A549 (cell line): ENCODE data around the gene IAPP. TPM values are rescaled to one million over a fixed set of nuclear protein-coding genes. Genes with fewer than 3 reads are reported as not detected.

Source experiments
- ATAC-seq, 2 experiments: fragments of 200-7000 bp in 1 of 2; fragments of >200 bp in 1 of 2; cut with Nextera tagmentation in 1 of 2; cut with Tn5 transposase in 1 of 2; 3 replicates each; pipeline versions ENCODE4 v1.8.0 to v1.9.1; 2018 to 2020; ENCODE audit warnings: mild to moderate bottlenecking in 1 of 2, moderate library complexity in 1 of 2
- CTCF ChIA-PET: fragments of 300-600 bp; sonication (Branson Sonifier 250); formaldehyde crosslinking; extraction: SDS; loops from one replicate; lab custom pipeline; 2021; ENCODE audit warnings: antibody characterized with exemption, inconsistent platforms; lab: Yijun Ruan, JAX
- POLR2A ChIA-PET: fragments of 350-600 bp; formaldehyde crosslinking; extraction: SDS; loops from one replicate; lab custom pipeline; 2021; ENCODE audit warnings: antibody characterized with exemption, inconsistent platforms; lab: Yijun Ruan, JAX
- DNase-seq, 2 experiments: peaks; one replicate each; pipeline versions ENCODE4 v3.0.0 to v3.0.0-alpha.2; 2011 to 2016; ENCODE audit warnings: low read depth in 1 of 2, low spot score in 1 of 2
- FAIRE-seq: peaks from 2 replicates; lab custom pipeline; 2011; peaks lifted over from hg19 to GRCh38; lab: Jason Lieb, UNC
- H3K27ac ChIP-seq, 2 experiments: fragments of >200 bp; sonication (Bioruptor Twin); formaldehyde crosslinking; 3 replicates each; pipeline ENCODE4 v1.5.1; 2016 to 2017
- H3K4me1 ChIP-seq: fragments of >200 bp; sonication (Bioruptor Twin); formaldehyde crosslinking; 3 replicates; pipeline ENCODE4 v1.6.1; 2016
- H3K4me2 ChIP-seq: fragments of >200 bp; sonication (Bioruptor Twin); formaldehyde crosslinking; 3 replicates; pipeline ENCODE4 v1.6.1; 2016
- H3K4me3 ChIP-seq: fragments of >200 bp; sonication (Bioruptor Twin); formaldehyde crosslinking; 3 replicates; pipeline ENCODE4 v1.5.1; 2016
- H3K9me3 ChIP-seq: fragments of >200 bp; sonication (Bioruptor Twin); formaldehyde crosslinking; 3 replicates; pipeline ENCODE4 v1.6.1; 2016
- CEBPB ChIP-seq, 2 experiments: fragments of >200 bp in 1 of 2; sonication (Bioruptor Twin) in 1 of 2; formaldehyde crosslinking in 1 of 2; IDR thresholded peaks; 2 replicates each; pipeline ENCODE4 v1.6.1; 2012 to 2016
- EHMT2 ChIP-seq: fragments of 200-600 bp; sonication (generic); IDR thresholded peaks from 2 replicates; pipeline ENCODE4 v1.6.1; 2016; ENCODE audit warnings: antibody characterized with exemption, low read depth, mild to moderate bottlenecking, moderate library complexity
- EP300 ChIP-seq, 2 experiments: fragments of >200 bp; sonication (Bioruptor Twin); formaldehyde crosslinking; IDR thresholded peaks; 2 replicates in 1 of 2; 3 replicates in 1 of 2; pipeline ENCODE4 v1.6.1; 2016 to 2017
- FOSB ChIP-seq: fragments of 250-450 bp; sonication (Bioruptor Pico); IDR thresholded peaks from 2 replicates; pipeline ENCODE4 v1.5.0; 2020; ENCODE audit warnings: mild to moderate bottlenecking, moderate library complexity
- FOSL2 ChIP-seq, 2 experiments: fragments of 450-650 bp in 1 of 2; fragments of >200 bp in 1 of 2; sonication (Bioruptor Twin) in 1 of 2; formaldehyde crosslinking; IDR thresholded peaks; 2 replicates each; pipeline versions ENCODE4 v1.5.0 to v1.6.1; 2016 to 2020; ENCODE audit warnings: mild to moderate bottlenecking in 1 of 2, moderate library complexity in 1 of 2
- JUNB ChIP-seq: fragments of >200 bp; sonication (Bioruptor Twin); formaldehyde crosslinking; IDR thresholded peaks from 2 replicates; pipeline ENCODE4 v1.6.1; 2016
- MAFK ChIP-seq: fragments of 450-650 bp; IDR thresholded peaks from 2 replicates; pipeline ENCODE4 v1.6.1; 2014; ENCODE audit not compliant: partially characterized antibody
- PHF8 ChIP-seq: fragments of 200-600 bp; sonication (generic); IDR thresholded peaks from 2 replicates; pipeline ENCODE4 v1.6.1; 2016; ENCODE audit warnings: low read depth, mild to moderate bottlenecking, antibody characterized with exemption, moderate library complexity, borderline replicate concordance
- RNF2 ChIP-seq: fragments of 200-600 bp; sonication (generic); IDR thresholded peaks from 2 replicates; pipeline ENCODE4 v1.6.1; 2016; ENCODE audit warnings: low read depth, mild to moderate bottlenecking, antibody characterized with exemption, moderate library complexity, borderline replicate concordance
- SMC3 ChIP-seq: fragments of >200 bp; sonication (Bioruptor Twin); formaldehyde crosslinking; IDR thresholded peaks from 3 replicates; pipeline ENCODE4 v1.6.1; 2018; ENCODE audit warnings: inconsistent platforms
- ZSCAN20 ChIP-seq: fragments of 250-450 bp; sonication (Bioruptor Pico); IDR thresholded peaks from 2 replicates; pipeline ENCODE4 v1.8.0; 2022; ENCODE audit warnings: mild to moderate bottlenecking, moderate library complexity
- WGBS: methylation state at CpG from one replicate; pipeline ENCODE4 v1.1.6; 2017; ENCODE audit errors: missing lambda C conversion rate; 5-methylcytosine and 5-hydroxymethylcytosine counted together
- polyA plus RNA-seq, 4 experiments: library from polyadenylated mRNA; depleted of rRNA in 3 of 4; stranded (reverse); fragments of >200 nt; fragmentation: RNase III in 1 of 4; extraction: RNeasy Plus Mini Kit Qiagen cat#74134 plus additional on column Dnase treatment in 1 of 4; gene quantifications; 2 replicates in 3 of 4; 3 replicates in 1 of 4; pipeline ENCODE4 v1.2.3, GENCODE V29; 2011 to 2017
- TF ChIP-seq, protein P1 (sequence below): fragments of 200-600 bp; sonication (generic); IDR thresholded peaks from 2 replicates; pipeline ENCODE4 v1.6.1; 2016; ENCODE audit warnings: antibody characterized with exemption, mild to moderate bottlenecking, moderate library complexity
- TF ChIP-seq, protein P2 (sequence below): IDR thresholded peaks from 2 replicates; pipeline ENCODE4 v1.6.1; 2012; ENCODE audit warnings: low read depth, borderline replicate concordance
- TF ChIP-seq, protein P3 (sequence below): fragments of 250-450 bp; sonication (Bioruptor Pico); IDR thresholded peaks from 2 replicates; pipeline ENCODE4 v1.5.0; 2020; ENCODE audit warnings: low read depth, mild to moderate bottlenecking, moderate library complexity
- TF ChIP-seq, protein P4 (sequence below): fragments of 250-450 bp; sonication (Bioruptor Pico); IDR thresholded peaks from 2 replicates; pipeline ENCODE4 v1.5.0; 2021; ENCODE audit warnings: mild to moderate bottlenecking, moderate library complexity, borderline replicate concordance
- TF ChIP-seq, protein P5 (sequence below): IDR thresholded peaks from 2 replicates; pipeline ENCODE4 v1.6.1; 2012
- TF ChIP-seq, protein P6 (sequence below): fragments of >200 bp; sonication (Bioruptor Twin); formaldehyde crosslinking; IDR thresholded peaks from 3 replicates; pipeline ENCODE4 v1.6.1; 2016
- TF ChIP-seq, protein P7 (sequence below): fragments of >200 bp; sonication (Bioruptor Twin); formaldehyde crosslinking; IDR thresholded peaks from 3 replicates; pipeline ENCODE4 v1.5.1; 2016
- TF ChIP-seq, protein P8 (sequence below): fragments of 450-650 bp; IDR thresholded peaks from 2 replicates; pipeline ENCODE4 v1.6.1; 2014; ENCODE audit warnings: antibody characterized with exemption

IAPP gene
- polyA plus RNA-seq, 2 of the 4 experiments (the other 2 are of a cell fraction): 0.09 TPM; not detected in 1

DNA sequence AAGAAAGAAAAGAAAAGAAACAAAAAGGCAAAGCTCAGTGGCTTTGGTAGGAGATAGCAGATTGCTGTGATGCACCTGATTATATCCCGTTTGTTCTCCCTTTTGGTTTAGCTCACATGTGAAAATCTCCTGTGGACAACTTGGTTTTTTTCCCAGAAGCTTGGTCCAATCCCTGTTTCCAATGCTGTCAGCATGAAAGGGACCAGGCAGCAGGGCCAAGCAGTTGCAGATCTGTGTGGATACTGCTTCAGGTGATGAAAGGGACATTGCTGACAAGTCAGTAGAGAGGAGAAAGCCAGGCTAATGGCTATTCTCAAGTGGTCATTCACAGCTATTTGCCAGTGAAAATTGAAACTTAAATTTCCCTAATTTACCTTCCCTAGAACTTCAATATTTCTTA is 19.2 kb upstream of the IAPP start (continued):
- TF ChIP-seq RNF2: no peak

DNA sequence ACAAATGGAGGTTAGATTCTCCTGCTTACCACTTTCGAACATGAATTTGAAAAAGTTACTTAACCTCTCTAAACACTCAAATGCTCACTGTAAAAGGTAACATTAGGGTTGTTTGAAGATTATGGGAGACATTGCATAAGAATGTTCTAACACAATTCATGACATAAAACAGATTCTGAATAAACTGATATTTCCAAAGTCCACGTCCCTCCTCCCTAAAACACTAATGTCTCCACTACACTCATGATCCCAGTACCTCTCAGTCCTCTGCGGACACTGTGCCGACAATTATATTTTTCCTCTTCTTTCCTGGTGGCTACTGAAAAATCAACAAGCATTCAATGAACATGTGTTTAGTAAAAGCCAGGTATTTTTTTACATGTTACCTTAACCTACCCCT is 18.8 kb upstream of the IAPP start:
- no peak for FAIRE-seq
- H3K4me1 ChIP-seq: no peaks in the 10 kb centered on the region
- DNase-seq: no peak
- ChIA-PET CTCF (no interaction called here), POLR2A (no interaction called here)
- WGBS: 80% methylated on average over 4 of the region's 4 CpGs
- TF ChIP-seq SMC3: no peak
- TF ChIP-seq FOSB (CRISPR knock-in tag): no peak
- TF ChIP-seq, protein P1, sequence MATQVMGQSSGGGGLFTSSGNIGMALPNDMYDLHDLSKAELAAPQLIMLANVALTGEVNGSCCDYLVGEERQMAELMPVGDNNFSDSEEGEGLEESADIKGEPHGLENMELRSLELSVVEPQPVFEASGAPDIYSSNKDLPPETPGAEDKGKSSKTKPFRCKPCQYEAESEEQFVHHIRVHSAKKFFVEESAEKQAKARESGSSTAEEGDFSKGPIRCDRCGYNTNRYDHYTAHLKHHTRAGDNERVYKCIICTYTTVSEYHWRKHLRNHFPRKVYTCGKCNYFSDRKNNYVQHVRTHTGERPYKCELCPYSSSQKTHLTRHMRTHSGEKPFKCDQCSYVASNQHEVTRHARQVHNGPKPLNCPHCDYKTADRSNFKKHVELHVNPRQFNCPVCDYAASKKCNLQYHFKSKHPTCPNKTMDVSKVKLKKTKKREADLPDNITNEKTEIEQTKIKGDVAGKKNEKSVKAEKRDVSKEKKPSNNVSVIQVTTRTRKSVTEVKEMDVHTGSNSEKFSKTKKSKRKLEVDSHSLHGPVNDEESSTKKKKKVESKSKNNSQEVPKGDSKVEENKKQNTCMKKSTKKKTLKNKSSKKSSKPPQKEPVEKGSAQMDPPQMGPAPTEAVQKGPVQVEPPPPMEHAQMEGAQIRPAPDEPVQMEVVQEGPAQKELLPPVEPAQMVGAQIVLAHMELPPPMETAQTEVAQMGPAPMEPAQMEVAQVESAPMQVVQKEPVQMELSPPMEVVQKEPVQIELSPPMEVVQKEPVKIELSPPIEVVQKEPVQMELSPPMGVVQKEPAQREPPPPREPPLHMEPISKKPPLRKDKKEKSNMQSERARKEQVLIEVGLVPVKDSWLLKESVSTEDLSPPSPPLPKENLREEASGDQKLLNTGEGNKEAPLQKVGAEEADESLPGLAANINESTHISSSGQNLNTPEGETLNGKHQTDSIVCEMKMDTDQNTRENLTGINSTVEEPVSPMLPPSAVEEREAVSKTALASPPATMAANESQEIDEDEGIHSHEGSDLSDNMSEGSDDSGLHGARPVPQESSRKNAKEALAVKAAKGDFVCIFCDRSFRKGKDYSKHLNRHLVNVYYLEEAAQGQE: no peak
- TF ChIP-seq, protein P2, sequence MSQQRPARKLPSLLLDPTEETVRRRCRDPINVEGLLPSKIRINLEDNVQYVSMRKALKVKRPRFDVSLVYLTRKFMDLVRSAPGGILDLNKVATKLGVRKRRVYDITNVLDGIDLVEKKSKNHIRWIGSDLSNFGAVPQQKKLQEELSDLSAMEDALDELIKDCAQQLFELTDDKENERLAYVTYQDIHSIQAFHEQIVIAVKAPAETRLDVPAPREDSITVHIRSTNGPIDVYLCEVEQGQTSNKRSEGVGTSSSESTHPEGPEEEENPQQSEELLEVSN: no peak
- TF ChIP-seq FOSL2 (IDR thresholded peaks at IDR 0.05): no peak
- no peak for TF ChIP-seq FOSL2 (CRISPR knock-in tag; IDR thresholded peaks at IDR 0.05)
- TF ChIP-seq JUNB: no peak
- TF ChIP-seq CEBPB (IDR thresholded peaks at IDR 0.05): no peak
- TF ChIP-seq, protein P3, sequence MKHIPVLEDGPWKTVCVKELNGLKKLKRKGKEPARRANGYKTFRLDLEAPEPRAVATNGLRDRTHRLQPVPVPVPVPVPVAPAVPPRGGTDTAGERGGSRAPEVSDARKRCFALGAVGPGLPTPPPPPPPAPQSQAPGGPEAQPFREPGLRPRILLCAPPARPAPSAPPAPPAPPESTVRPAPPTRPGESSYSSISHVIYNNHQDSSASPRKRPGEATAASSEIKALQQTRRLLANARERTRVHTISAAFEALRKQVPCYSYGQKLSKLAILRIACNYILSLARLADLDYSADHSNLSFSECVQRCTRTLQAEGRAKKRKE: no peak
- TF ChIP-seq PHF8: no peak
- TF ChIP-seq, protein P4, sequence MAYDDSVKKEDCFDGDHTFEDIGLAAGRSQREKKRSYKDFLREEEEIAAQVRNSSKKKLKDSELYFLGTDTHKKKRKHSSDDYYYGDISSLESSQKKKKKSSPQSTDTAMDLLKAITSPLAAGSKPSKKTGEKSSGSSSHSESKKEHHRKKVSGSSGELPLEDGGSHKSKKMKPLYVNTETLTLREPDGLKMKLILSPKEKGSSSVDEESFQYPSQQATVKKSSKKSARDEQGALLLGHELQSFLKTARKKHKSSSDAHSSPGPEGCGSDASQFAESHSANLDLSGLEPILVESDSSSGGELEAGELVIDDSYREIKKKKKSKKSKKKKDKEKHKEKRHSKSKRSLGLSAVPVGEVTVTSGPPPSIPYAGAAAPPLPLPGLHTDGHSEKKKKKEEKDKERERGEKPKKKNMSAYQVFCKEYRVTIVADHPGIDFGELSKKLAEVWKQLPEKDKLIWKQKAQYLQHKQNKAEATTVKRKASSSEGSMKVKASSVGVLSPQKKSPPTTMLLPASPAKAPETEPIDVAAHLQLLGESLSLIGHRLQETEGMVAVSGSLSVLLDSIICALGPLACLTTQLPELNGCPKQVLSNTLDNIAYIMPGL (CRISPR knock-in tag): no peak
- TF ChIP-seq, protein P5, sequence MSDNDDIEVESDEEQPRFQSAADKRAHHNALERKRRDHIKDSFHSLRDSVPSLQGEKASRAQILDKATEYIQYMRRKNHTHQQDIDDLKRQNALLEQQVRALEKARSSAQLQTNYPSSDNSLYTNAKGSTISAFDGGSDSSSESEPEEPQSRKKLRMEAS: no peak
- no peak for TF ChIP-seq EHMT2
- no peak for TF ChIP-seq ZSCAN20 (CRISPR knock-in tag)
- TF ChIP-seq, protein P6, sequence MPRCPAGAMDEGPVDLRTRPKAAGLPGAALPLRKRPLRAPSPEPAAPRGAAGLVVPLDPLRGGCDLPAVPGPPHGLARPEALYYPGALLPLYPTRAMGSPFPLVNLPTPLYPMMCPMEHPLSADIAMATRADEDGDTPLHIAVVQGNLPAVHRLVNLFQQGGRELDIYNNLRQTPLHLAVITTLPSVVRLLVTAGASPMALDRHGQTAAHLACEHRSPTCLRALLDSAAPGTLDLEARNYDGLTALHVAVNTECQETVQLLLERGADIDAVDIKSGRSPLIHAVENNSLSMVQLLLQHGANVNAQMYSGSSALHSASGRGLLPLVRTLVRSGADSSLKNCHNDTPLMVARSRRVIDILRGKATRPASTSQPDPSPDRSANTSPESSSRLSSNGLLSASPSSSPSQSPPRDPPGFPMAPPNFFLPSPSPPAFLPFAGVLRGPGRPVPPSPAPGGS: no peak
- no peak for TF ChIP-seq EP300 (IDR thresholded peaks at IDR 0.05)
- TF ChIP-seq, protein P7, sequence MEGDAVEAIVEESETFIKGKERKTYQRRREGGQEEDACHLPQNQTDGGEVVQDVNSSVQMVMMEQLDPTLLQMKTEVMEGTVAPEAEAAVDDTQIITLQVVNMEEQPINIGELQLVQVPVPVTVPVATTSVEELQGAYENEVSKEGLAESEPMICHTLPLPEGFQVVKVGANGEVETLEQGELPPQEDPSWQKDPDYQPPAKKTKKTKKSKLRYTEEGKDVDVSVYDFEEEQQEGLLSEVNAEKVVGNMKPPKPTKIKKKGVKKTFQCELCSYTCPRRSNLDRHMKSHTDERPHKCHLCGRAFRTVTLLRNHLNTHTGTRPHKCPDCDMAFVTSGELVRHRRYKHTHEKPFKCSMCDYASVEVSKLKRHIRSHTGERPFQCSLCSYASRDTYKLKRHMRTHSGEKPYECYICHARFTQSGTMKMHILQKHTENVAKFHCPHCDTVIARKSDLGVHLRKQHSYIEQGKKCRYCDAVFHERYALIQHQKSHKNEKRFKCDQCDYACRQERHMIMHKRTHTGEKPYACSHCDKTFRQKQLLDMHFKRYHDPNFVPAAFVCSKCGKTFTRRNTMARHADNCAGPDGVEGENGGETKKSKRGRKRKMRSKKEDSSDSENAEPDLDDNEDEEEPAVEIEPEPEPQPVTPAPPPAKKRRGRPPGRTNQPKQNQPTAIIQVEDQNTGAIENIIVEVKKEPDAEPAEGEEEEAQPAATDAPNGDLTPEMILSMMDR: no peak
- TF ChIP-seq, protein P8, sequence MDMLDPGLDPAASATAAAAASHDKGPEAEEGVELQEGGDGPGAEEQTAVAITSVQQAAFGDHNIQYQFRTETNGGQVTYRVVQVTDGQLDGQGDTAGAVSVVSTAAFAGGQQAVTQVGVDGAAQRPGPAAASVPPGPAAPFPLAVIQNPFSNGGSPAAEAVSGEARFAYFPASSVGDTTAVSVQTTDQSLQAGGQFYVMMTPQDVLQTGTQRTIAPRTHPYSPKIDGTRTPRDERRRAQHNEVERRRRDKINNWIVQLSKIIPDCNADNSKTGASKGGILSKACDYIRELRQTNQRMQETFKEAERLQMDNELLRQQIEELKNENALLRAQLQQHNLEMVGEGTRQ: no peak
- TF ChIP-seq MAFK: no peak
- no peak overlapping the region for H3K27ac ChIP-seq
- ATAC-seq: 0 out of 6 replicates have a peak, but pooled peaks of 1 of the 2 experiments have one; percentile 13
- H3K4me3 ChIP-seq: no peak overlapping the region
- H3K9me3 ChIP-seq: no peaks in the 10 kb centered on the region
- no peak overlapping the region for H3K4me2 ChIP-seq
